ENCODE measurements around the gene HILPDA.

DNA sequence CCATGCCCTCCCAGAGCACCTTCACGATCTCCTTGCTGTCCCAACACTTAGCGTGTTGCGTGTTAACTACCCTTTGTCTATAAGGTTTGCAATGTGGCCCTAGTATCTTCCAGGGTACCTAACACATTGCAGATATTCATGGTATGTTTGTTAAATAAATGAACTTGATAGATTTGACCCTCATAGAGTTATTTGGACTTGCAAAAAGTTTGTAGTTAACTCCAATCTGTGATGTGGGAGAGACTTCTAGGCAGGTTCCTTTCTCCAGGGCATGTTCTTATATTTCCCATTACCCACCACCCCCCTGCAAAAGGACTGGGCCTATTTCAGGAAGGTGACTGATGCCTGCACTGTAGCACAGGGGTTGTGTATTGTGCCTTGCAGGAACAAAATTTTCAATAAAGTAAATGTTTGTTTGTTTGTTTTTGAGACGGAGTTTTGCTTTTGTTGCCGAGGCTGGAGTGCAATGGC is 612 bp downstream of the HILPDA start:
- TF ChIP-seq EZH2 (IDR thresholded peaks at IDR 0.05) (no peak), POLR2AphosphoS5 (IDR thresholded peaks at IDR 0.05; ENCODE audit: borderline replicate concordance, low read depth, low read length) (no peak)
